Sigmoid colon (tissue), 7 donors: Measurements from ENCODE around the gene BCL2L13. TPM values are rescaled to one million over a fixed set of nuclear protein-coding genes. Genes with fewer than 3 reads are reported as not detected.

Experiments
- DNase-seq: peaks from one replicate; pipeline ENCODE4 v3.0.0-alpha.2; 2019
- H3K27ac ChIP-seq, 4 donors: fragments of 200-600 bp; sonication (generic); one replicate each; pipeline ENCODE4 v1.5.1; 2016 to 2019; ENCODE audit warnings: mild to moderate bottlenecking in 1 of 4
- H3K27me3 ChIP-seq, 3 donors: fragments of 200-600 bp; sonication (generic); one replicate each; pipeline ENCODE4 v1.5.1; 2019; ENCODE audit warnings: mild to moderate bottlenecking in 1 of 3
- H3K36me3 ChIP-seq, 4 donors: fragments of 200-600 bp; sonication (generic); one replicate each; pipeline ENCODE4 v1.5.1; 2016 to 2019
- H3K4me1 ChIP-seq, 4 donors: fragments of 200-600 bp; sonication (generic); one replicate each; pipeline ENCODE4 v1.5.1; 2017 to 2019
- H3K4me3 ChIP-seq, 4 donors: fragments of 200-600 bp; sonication (generic); one replicate each; pipeline ENCODE4 v1.5.1; 2017 to 2019; ENCODE audit warnings: mild to moderate bottlenecking in 2 of 4, moderate library complexity in 1 of 4
- H3K9me3 ChIP-seq, 4 donors: fragments of 200-600 bp in 3 of 4; sonication (generic) in 3 of 4; one replicate each; pipeline versions ENCODE4 v1.5.1 to v1.6.1; 2013 to 2019
- CTCF ChIP-seq, 4 experiments: fragments of 450-650 bp in 3 of 4; fragments of 200-600 bp in 1 of 4; IDR thresholded peaks; one replicate each; pipeline ENCODE4 v1.5.1; 2016 to 2019; ENCODE audit warnings: antibody characterized with exemption in 4 of 4, mild to moderate bottlenecking in 3 of 4, moderate library complexity in 2 of 4
- EP300 ChIP-seq, 4 donors: sonication (generic); formaldehyde crosslinking; IDR thresholded peaks; one replicate each; pipeline ENCODE4 v1.6.1; 2017; ENCODE audit warnings: antibody characterized with exemption in 4 of 4
- POLR2A ChIP-seq, 2 donors: fragments of 450-650 bp; IDR thresholded peaks; one replicate each; pipeline ENCODE4 v1.6.1; 2016; ENCODE audit warnings: antibody characterized with exemption in 2 of 2, mild to moderate bottlenecking in 2 of 2, moderate library complexity in 2 of 2
- POLR2AphosphoS5 ChIP-seq, 4 donors: sonication (generic); formaldehyde crosslinking; IDR thresholded peaks; one replicate each; pipeline ENCODE4 v1.6.1; 2017; ENCODE audit warnings: antibody characterized with exemption in 4 of 4
- WGBS, 2 donors: extraction: QIAGEN DNeasy Blood & Tissue Kit; methylation state at CpG; one replicate each; pipeline ENCODE4 v1.1.7; 2013; 5-methylcytosine and 5-hydroxymethylcytosine counted together
- intact Hi-C: fragments of 100-400 bp; cut with DNase I; formaldehyde crosslinking; loops from one replicate; pipeline ENCODE4 v1.15.1; 2023
- polyA plus RNA-seq, 3 donors: library from polyadenylated mRNA; stranded (reverse); fragments of 200-250 nt; gene quantifications; one replicate each; pipeline ENCODE4 v1.2.3, GENCODE V29; 2013
- total RNA-seq, 4 donors: library from RNA; depleted of rRNA; stranded (reverse); fragments of >200 nt; gene quantifications; one replicate each; pipeline ENCODE4 v1.1.0, GENCODE V29; 2016
- donor health status: healthy with polysubstance abuse.
- donor health status: Bipolar disorder and iron deficiency.
- donor health status: healthy.

The BCL2L13 gene
- total and polyA plus RNA-seq, 7 donors = 29.4 to 68.1 (median 59.2) TPM

- intact Hi-C loops = no loop called here
- Histone ChIP-seq H3K4me3 (no peak overlapping the region), H3K4me1 (peaks cover 0 to 22% (median 15%) of the 10 kb centered on the region in 4 donors), H3K36me3 (no peaks in the 10 kb centered on the region), H3K9me3 (no peaks in the 10 kb centered on the region), H3K27ac (no peak overlapping the region), H3K27me3 (no peaks in the 10 kb centered on the region)
- 82 to 87% methylated on average over 21 of the region's 21 CpGs for WGBS, 2 donors
- no peak for TF ChIP-seq POLR2A (IDR thresholded peaks at IDR 0.05)
- no peak for TF ChIP-seq POLR2AphosphoS5 (IDR thresholded peaks at IDR 0.05)
- TF ChIP-seq CTCF (IDR thresholded peaks at IDR 0.05) = no peak
- TF ChIP-seq EP300 (IDR thresholded peaks at IDR 0.05) = no peak
- DNase-seq = peak; percentile 60
Observed at GRCh38 chr22:17772249-17772957, 133.8 kb downstream of the BCL2L13 start.

- Histone ChIP-seq H3K36me3 (no peaks in the 10 kb centered on the region), H3K27ac (no peak overlapping the region), H3K9me3 (no peaks in the 10 kb centered on the region), H3K27me3 (no peaks in the 10 kb centered on the region), H3K4me1 (peaks cover 0 to 22% (median 15%) of the 10 kb centered on the region in 4 donors), H3K4me3 (peak overlapping the region; percentile 50 to 95 (median 85))
- DNase-seq = peak; percentile 67
- 39 to 40% methylated on average over 18 of the region's 18 CpGs for WGBS, 2 donors
- intact Hi-C loops = no loop called here
- TF ChIP-seq POLR2A (IDR thresholded peaks at IDR 0.05) = no peak
- no peak for TF ChIP-seq POLR2AphosphoS5 (IDR thresholded peaks at IDR 0.05)
- TF ChIP-seq EP300 (IDR thresholded peaks at IDR 0.05) = no peak
- no peak for TF ChIP-seq CTCF (IDR thresholded peaks at IDR 0.05)
Observed at GRCh38 chr22:17772958-17773605, 134.5 kb downstream of the BCL2L13 start.

GRCh38 chr22:17773606-17774205 is 135.1 kb downstream of the BCL2L13 start:
- no peaks in the 10 kb centered on the region for H3K27me3 ChIP-seq
- peaks cover 0 to 22% (median 15%) of the 10 kb centered on the region in 4 donors for H3K4me1 ChIP-seq
- peak; percentile 68 for DNase-seq
- TF ChIP-seq EP300 (IDR thresholded peaks at IDR 0.05) = no peak
- H3K4me3 ChIP-seq = peak overlapping the region; percentile 50 to 95 (median 85)
- peak overlapping the region in 3 of 4 donors; percentile 45 to 65 (median 59) for H3K27ac ChIP-seq
- 1 to 2% methylated on average over 47 of the region's 47 CpGs for WGBS, 2 donors
- intact Hi-C loops = no loop called here
- no peaks in the 10 kb centered on the region for H3K9me3 ChIP-seq
- H3K36me3 ChIP-seq = no peaks in the 10 kb centered on the region

- Histone ChIP-seq H3K27me3 (no peaks in the 10 kb centered on the region), H3K27ac (peak within 1 kb of the TSS in 3 of 4 donors; percentile 45 to 65 (median 59)), H3K4me1 (peaks cover 0 to 22% (median 15%) of the 10 kb centered on the region in 4 donors), H3K9me3 (no peaks in the 10 kb centered on the region), H3K4me3 (peak within 1 kb of the TSS; percentile 50 to 95 (median 85)), H3K36me3 (no peaks in the 10 kb centered on the region)
- 1% methylated on average over 64 of the region's 64 CpGs for WGBS, 2 donors
- intact Hi-C loops = no loop called here
- TF ChIP-seq POLR2A (IDR thresholded peaks at IDR 0.05) (no peak), EP300 (IDR thresholded peaks at IDR 0.05) (no peak), CTCF (IDR thresholded peaks at IDR 0.05) (no peak), POLR2AphosphoS5 (IDR thresholded peaks at IDR 0.05) (no peak)
- DNase-seq = no peak
Observed at GRCh38 chr22:17774206-17774925, 135.8 kb downstream of the BCL2L13 start, which contains the start of gene BID. TSS of gene BID (minus strand) at chr22:17774469. CDS start at chr22:17750116, 24,353 bp downstream.
